Activated effector memory CD4-positive, alpha-beta T cell treated with anti-CD3 and anti-CD28 coated beads, Interleukin-2, amount 50 U/mL, for 16 hours (primary cell): ENCODE results near the gene ADIPOR2.

ENCODE experiments used
- DNase-seq: peaks from one replicate; pipeline ENCODE4 v3.0.0-alpha.2; 2020

ADIPOR2 gene

DNA sequence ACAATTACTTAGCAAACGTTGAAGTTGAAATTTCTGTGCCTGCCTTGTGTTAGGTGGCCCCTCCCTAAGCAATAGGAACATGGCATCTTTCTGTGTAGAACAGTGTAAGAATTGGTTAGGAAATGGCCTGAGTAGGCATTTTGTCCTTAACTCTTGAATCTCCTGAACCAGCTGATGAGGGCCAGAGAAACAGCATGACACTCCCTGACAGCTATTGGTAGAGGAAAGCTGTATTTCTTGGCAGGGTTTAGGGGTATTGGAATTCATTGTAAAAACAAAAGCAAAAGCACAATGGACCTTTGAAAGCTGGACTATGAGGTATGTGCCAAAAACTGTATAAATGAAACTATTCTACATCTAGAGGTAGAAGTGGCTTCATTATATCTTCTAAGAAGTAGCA, 88.9 kb downstream of the ADIPOR2 start:
- DNase-seq = no peak

DNA sequence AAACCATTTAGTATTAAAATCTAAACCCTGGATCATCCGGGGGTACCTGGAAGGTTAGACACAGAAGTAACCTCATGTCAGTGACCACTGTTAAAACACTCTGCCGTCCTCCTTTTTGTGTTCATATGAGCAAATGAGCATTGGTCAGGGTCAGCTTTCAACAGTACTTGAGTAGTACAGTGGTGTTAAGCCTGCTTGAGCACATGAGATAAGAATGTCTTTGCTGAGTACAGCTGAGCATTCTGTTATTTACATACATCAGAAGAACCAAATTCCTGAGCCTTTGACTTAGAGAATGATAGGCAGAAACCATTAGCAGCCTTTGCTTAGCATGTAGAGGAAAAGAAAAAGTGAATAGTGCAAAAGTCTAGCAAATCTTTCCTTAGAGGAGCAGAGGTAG, 90.9 kb downstream of the ADIPOR2 start:
- DNase-seq = no peak

DNA sequence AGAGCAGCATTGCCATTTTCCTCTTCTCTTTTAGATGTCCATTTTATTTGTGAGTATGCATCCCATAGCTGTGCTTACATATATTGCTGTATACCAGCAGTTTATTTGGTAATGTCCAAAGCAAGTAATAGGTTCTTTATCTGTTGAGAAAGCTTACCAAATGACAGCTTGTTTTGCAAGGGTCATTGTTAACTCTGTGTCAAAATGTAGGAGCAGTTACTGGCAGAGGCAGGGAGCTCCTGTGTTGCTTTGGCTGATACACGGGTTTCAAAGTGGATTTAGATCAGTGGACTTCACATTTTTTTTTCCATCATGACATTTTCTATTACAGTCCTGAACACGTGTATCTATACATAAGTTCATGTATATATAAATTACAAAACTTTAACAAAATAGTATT, 91.3 kb downstream of the ADIPOR2 start:
- DNase-seq = no peak

DNA sequence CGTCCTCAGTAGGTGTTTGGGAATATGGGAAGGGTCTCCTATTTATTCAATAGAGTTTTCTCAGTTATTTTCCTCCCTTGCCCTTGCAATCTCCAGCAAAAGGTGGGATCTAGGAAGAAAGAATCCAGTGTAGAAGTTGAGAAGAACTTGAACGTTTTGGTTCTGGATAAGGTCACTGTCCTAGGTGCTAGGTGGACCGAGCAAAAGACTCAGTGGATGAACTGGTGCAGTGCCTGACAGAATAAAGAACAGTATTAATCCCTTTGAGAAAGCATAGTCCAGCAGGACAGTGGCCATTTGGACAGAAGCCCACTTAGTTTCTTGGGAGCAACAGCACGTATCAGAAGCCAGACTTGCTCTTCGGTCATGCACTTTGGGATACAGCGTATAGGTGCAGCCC, 96.8 kb downstream of the ADIPOR2 start:
- DNase-seq = no peak

DNA sequence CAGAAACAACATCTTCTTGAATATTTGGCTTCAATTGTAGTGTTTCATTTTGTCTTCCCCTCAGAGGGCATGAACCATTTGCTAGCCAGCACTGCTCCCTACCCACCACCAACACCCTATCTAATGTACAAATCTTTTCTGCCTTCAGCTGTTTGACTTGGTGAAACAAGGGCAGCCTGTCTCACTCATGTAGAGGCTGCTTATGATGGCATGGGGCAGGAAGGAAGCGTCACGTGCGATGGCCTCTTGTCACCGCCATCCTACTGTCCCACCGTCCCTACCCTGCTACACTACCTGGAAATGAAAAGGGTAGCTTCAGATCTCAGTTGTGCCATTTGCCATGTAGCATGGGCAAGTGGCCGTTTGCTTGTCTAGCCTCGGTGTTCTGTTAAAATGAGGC, 99.6 kb downstream of the ADIPOR2 start:
- no peak for DNase-seq

DNA sequence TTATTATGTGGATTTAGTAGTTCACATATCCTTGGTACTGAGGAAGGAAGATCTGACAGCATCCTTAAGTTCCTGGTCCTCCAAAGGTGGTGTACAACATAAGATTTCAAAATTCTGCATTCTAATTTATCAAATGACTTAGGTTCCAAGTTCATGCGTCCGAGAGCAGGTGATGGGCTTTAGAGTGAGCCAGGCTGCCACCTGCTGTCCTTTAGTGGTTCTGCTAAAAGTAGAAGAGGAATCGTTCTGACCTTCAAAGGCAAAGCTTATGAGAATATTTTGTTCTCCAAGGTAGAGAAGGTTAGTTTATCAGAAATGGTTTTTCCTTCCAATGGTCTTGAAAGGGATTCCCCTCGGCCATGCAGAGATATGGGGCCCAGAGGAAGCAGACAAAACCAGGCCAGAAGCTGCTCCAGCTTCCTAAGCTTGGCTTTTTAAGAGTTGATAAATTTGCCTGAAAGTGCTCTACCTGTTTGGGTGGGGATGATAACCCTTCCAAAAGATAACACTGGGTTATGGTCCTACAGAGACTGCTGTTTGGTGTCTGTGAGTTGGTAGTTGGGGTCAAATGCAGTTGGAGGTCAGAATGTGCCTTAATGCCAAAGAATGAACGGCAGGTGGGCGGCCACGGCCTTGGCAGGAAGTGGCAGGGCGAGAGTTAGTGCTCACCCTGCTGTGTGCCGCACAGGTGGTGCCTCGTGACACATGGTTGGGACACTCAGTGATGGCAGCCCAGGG, 100.4 kb downstream of the ADIPOR2 start:
- DNase-seq = peak; percentile 85

DNA sequence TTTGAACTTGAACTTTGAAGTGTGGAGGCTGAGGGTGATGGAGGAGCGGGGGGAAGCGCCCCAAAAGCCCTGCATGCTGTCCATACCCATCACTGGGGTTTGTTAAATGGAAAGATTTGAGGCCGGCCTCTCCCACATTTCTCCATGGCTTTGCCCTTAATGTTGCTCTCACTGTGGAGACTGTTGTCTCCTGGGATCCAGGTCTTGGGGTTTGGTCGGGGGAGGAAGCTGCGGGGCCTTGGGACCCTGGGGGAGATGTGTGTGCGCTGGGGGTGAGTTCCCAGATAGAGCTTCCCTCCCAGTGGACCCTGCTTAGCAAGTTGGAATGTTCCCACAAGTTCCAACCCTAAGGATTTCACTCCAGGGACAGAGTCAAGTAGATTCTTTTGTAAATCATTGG, 101.5 kb downstream of the ADIPOR2 start:
- DNase-seq = no peak

DNA sequence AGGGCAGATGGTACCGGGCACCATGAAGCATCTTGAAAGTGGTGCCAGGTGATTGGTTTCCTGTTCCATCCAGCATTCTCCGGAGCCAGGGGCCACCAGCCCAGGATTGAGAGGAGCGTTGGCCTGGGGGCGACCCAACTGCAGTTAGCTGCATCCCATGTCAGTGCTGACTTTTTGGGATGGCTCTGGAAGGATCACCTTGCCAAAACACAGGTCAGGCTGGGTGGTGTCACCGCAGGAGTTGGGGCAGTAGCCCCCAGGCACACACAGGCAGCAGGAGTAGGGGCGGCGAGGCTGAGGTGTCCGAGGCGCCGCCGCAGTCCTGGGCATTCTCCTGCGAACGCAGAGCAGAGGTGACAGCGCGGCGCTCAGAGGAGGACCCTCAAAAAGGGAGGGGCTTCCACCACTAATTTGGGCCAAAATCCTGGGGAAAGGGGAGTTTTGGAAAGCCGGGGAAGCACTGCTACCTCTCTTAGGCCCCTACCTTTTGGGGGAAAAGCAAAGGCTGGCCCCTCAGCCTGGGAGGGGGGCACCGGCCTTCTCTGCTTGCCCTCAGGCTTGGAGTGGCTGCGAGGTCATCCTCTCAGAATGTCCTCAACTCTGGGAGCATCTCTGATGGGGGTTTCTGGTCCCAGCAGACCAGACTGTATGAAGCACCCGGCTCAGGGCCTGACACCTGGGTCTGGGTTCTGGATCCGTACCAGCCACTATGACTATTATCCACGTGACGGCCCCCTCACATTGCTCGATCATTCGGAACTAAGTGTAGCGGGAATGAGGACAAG, 102.7 kb downstream of the ADIPOR2 start:
- DNase-seq = no peak

DNA sequence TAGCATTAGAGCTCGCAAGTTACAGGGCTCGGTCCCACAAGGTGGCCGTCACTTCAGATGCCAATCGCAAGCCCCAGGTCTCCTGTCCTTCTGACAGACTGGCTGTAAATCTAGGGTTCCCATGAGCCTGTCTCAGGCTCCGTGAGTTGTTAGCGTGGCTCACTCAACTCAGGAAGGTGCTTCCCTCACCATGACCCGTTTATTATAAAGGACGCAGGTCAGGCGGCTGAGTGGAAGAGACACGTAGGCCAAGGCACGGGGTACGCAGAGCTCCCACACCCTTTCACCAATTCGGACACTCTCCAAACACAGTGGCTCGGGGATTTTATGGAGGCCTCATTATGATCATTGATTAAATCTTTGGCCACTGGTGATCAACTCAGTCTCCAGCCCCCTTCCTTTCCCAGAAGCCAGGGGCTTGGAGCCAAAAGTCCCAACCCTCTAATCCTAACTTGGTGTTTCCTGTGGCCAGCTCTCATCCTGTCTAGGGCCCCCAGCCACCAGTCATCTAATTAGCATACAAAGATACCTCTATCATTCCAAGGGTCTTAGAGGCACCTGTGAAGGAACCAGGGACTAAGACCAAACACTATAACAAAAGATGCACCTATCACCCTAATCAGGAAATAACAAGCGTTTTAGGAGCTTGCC, 103.7 kb downstream of the ADIPOR2 start:
- no peak for DNase-seq

DNA sequence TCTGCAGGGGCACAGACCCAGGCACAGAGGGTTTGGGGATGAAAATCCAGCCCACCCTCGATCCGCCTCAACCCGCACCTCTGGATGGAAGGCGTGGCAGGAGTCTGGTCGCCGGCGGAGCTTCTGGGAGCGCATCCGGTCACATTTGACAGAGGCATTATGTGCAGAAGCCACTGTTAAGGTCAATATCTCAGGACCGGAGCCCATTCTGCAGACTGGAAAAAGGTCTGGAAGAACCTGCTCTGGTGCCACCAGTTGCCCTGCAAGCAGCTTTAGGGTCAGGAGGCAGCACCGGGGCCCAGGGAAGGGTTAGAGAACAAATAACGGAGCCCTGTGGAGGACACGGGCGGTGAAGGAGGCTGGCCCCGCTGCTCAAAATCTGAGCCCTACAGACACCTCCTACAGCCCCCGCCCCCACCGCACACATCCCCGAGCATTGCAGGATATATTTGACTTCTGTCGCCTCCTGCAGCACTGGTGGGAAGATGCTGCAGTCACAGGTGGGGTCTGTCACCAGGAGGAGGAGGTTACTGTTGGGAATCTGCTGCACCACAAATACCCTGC, 104.4 kb downstream of the ADIPOR2 start:
- no peak for DNase-seq

DNA sequence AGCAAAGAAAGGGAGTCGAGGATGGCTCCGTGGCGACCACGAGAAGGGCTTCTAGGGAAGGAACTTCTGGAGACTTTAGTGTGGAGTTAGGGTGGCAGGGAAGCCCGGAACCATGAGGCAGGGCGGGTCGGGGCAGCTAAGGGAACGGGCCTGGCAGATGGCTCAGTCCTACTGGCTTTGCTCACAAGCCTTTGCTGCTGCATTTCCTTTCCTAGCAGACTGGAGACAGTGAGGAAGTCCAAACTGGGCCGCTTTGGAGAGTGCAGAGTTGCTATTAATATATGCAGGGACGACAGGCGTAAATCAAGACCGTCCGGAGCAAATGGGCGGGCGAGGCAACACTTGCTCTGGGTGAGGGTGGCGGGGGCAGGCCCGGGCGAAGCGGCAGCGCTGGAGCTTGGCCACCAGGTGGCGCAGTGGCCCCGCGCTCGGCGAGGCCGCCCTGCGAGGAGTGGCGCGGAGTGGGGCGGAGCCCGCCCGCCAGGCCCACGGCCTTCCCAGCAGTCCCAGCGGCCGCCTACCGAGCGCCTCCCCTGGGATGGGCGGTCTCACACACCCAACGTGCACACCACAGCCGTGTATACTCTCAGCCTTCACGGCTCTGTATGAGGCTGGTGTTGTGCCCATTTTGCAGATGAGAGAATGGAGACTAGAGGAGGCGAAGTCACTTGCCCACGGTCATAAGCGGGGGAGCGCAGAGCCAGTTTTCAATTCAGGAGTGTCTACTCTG, 105.1 kb downstream of the ADIPOR2 start:
- peak; percentile 98 for DNase-seq

DNA sequence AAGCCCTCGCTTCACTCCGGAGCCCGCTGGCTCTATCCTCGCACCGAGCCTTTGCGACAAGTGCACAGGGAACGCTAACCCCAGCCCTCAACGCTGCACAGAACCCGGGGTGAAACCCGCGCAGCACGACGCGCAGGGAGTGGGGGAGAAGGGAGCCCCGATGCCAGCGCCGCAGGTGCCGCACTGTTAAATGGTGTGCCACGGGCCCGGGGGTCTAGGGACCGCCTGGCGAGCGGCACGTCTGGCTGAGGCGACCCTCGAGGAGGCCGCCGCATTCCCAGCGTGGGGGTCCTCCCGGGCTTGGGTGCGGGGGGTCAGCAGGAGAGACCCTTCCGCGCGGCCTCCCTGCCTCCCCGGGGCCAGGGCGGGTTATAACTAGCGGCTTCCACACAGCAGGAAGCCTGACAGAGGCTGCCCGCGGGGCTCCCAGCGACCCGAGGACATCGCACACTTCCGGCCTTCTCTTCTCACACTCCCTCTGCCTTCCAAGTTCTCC, 105.7 kb downstream of the ADIPOR2 start:
- peak; percentile 80 for DNase-seq

DNA sequence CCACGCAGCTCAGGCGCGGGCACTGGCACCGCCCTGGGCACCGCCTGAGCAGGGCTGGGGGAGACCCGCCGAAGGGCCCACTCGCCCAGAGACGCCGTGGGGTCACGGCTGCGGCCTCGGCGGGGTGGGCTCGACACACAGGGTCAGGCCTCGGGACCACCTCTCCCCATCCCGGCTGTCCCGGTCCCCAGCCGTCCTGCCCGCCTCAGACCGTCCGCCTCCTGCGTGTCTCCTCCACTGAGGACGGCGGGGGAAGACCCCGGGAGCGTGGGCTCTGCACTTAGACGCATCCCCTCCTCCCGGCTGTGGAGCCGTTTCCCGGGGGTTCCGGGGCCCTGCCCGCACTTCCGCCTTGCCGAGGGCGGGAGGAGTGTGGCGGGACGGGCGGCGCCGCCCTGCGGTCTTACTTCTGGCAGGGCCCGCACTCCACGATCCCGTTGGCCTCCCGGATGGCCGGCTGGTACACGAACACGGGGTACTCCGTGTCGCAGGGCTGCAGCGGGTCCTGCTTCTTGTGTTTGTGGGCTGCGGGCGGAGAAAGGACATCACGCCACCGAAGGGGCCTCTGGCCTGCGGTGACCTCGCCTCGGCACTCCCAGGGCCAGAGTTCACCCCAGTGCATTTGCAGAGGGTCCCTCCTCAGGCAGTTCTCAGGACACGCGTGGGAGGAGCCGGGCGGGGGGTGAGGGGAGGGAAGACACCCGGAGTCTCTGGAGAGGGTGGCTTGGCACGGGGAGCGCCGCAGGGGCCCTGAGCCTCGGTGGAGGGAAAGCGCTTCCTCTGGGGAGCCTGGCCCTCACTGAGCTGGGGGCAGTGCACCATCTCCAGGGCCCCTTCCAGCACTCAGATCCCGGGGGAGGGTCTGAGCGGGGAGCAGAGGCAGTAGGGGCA, 106.4 kb downstream of the ADIPOR2 start:
- DNase-seq = peak; percentile 87

DNA sequence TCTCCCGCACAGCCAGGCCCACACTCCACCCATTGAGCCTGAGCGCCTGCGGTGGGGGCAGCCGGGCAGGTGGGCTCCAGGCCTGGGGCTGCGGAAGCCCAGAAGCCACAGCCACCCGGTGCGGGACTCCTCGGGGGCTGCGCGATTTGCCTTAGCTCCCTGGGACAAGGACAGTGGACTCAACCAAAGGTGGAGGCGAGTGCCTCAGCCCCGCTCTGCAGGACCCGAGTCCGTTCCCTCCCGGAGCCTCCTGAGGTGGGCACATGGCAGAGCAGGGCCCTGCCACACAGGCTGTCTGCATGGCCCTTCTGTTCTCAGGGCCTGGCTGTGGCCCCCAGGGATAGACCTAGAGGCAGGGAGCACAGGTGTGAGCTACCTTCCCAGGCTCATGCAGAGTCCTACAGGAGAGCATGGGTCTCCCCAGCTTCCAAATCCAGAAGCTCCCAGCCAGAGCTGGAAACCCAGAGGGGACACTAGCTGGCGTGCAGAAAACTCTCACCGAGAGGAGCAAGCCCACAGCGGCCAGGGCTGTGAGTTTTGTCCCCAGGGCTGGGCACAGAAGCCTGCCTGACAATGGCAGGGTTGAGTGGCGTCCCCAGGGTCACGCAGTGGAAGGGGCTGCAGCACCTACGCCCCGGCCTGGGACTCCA, 107.2 kb downstream of the ADIPOR2 start:
- DNase-seq = no peak

DNA sequence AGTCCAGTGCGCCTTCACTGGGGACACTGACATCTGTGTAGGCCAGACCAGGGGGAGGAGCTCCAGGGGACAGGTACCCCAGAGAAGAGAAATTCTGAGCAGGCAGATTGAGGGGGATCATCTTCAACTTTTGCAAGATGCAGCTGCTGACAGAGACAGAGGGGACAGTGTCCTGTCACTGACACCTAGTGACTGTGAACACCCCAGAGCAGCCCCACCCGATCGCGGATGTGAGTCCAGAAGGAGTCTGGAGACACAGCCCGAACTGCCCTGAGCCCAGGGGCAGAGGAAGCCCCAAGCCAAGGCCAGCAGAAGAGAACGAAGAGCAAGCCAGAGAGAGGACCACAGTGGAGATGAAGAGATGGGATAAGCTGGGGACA, 107.8 kb downstream of the ADIPOR2 start:
- DNase-seq = no peak

DNA sequence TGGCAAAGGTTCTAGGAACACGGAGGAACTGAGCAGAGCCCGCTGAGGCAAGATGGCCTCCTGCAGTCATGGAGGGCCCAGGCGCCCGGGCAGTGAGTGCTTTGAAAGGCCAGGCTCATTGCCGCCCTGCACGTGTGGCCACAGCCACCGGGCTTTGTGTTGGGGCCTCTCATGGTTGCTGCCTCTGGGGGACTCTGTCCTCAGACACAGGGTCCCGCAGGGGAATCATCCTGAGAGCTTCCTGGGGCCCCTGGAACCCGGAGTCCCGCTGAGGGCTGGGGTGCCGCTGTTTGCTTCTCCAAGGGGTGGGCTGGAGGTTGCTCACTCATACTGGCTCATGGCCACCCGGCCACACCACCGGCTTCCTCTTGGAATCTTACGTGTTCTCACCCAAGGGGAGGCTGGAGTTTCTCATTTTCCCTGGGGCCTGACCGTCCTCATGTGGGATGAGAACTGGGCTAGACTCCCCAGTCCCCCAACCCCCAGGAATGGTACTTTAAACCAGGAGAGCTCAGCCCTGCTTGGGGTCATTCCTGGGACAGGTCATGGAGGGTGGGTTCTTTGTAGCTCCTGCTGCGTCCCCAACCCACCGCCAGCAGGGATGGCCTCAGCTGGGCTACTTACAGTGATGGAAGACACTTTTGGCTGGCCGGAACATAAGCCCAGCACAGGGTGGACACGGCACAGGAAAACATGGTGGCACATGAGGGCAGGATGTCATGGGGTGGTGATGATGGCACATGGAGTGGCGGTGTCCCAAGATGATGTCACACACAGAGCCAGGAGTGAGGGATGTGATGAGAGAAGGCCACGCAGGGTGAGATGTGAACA, 108.4 kb downstream of the ADIPOR2 start:
- peak; percentile 62 for DNase-seq

DNA sequence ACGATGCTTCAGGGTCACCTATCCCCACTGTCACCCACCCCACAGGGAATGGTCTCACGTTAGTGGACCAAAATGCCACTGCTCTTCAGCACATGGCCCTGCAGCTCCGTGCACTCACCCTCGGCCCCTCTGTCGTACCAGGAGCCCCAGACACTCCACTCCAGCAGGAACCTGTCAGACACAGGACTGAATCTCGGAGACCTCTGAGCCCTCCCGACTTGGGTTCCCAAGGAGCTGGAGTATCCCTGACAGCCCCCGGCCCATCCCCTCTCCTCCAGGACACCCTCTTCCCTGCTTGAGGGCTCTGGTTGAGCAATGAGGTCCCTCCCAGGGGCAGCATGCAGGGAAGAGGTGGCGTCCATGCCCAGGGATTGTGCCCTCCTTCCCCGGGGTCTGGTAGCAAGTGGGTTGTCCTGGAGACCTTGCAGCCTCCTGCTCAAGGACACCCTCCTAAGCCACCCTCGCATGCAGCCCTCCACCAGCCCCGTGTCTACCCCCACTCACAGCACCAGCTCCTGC, 109.1 kb downstream of the ADIPOR2 start:
- DNase-seq = peak; percentile 58

DNA sequence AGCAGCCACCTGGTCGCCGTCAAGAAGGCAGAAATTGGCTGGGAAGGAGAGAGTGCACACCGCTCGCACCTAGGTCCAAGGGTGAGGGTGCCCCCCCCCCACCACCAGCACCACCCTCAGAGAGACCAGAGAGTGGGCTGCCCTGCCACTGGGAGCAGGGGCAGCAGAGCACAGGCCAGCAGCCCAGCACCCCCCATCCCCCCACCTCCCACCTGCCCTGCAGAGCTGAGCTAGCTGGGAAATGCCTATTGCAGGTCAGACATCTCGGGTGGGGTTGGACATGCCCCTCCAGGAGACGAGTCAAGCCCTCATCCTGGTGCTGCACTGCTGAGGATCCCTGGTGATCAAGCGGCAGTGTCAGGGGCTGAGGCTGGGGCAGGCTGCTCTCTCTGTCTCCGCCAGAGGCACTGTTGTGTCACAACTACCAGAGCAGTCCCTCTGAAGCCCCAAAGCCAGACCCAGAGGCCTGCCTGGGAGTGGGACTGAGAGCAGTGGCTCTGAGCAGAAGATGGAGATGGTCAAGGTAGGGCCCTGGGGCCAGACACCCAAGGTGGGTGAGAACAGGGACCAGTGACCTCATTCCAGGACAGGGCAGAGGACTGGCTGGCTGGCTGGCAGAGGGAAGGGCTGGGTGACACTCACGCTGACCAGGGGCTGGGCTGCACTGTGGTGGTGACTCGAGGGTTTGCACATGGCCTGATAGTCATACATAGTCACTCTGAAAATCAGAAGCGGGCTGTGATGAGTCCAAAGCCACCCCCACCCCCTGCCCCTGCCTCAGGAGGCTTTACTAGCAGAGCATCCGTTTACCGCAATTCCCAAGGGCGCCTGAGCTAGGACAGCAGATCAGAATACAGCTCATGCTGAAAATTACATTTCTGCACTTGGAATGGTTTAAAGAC, 109.8 kb downstream of the ADIPOR2 start:
- peak; percentile 62 for DNase-seq
